Measurements from ENCODE around the gene CCDC148. TPM values are rescaled to one million over a fixed set of nuclear protein-coding genes. Genes with fewer than 3 reads are reported as not detected.

The CCDC148 gene
- total and polyA plus RNA-seq, 2 experiments from 2014 or later = 1.2 to 1.8 TPM

- Histone ChIP-seq H3K27ac (ENCODE audit: low read depth) (no peak overlapping the region), H3K9me2 (ENCODE audit: insufficient read depth) (no peaks in the 10 kb centered on the region), H3K4me2 (peak overlapping the region; percentile 90), H3F3A (replicated peaks; ENCODE audit: low read depth) (peaks cover 4% of the 10 kb centered on the region), H3K36me3 (ENCODE audit: insufficient read depth) (no peaks in the 10 kb centered on the region), H3K79me2 (replicated peaks; ENCODE audit: insufficient read depth) (peaks cover 62% of the 10 kb centered on the region), H3K27me3 (ENCODE audit: insufficient read depth) (no peaks in the 10 kb centered on the region), H3K4me3 (peak overlapping the region; percentile 97), H2AFZ (no peak overlapping the region), H4K20me1 (replicated peaks; ENCODE audit: insufficient read depth) (peaks cover 51% of the 10 kb centered on the region), H3K4me1 (ENCODE audit: insufficient read depth) (peaks cover 44% of the 10 kb centered on the region)
- Mint-ChIP-seq H3K4me3 (peak overlapping the region; percentile 93), H3K27ac (no peak overlapping the region), H3K4me1 (peaks cover 48% of the 10 kb centered on the region), H3K36me3 (ENCODE audit: low read depth) (peaks cover 3% of the 10 kb centered on the region; the same call in 1 of the 3 replicates), H3K27me3 (ENCODE audit: insufficient read depth, low read depth, poor library complexity) (peaks cover 7% of the 10 kb centered on the region), H3K9me3 (peaks cover 3% of the 10 kb centered on the region; the same call in 1 of the 3 replicates)
- DNase-seq (ENCODE audit: low spot score) = no peak
- no peak for TF ChIP-seq POLR2AphosphoS5 (IDR thresholded peaks at IDR 0.05; ENCODE audit: low read depth)
- no peak for TF ChIP-seq EZH2phosphoT487 (IDR thresholded peaks at IDR 0.05; ENCODE audit: unreplicated experiment)
- TF ChIP-seq NANOG (IDR thresholded peaks at IDR 0.05; ENCODE audit: borderline replicate concordance) = no peak
- TF ChIP-seq REST (IDR thresholded peaks at IDR 0.05; ENCODE audit: unreplicated experiment) = no peak
- no peak for TF ChIP-seq STAT1 (IDR thresholded peaks at IDR 0.05; ENCODE audit: unreplicated experiment)
- no peak for TF ChIP-seq CTCF (conservative IDR thresholded peaks at IDR 0.05; ENCODE audit: low read depth in 2 of 2)
- no peak for TF ChIP-seq CREB1 (CRISPR knock-in tag; IDR thresholded peaks at IDR 0.05; ENCODE audit: low read depth)
- TF ChIP-seq ETS1 (IDR thresholded peaks at IDR 0.05) = no peak
- TF ChIP-seq EZH2 (IDR thresholded peaks at IDR 0.05; ENCODE audit: low read depth, unreplicated experiment) = no peak
- no peak for TF ChIP-seq ZNF462 (CRISPR knock-in tag; IDR thresholded peaks at IDR 0.05)
- no peak for TF ChIP-seq ZNF114 (CRISPR knock-in tag; IDR thresholded peaks at IDR 0.05)
- TF ChIP-seq ZNF331 (CRISPR knock-in tag; IDR thresholded peaks at IDR 0.05; ENCODE audit: low read depth) = no peak
- ATAC-seq = no peak
Measured at GRCh38 chr2:158459161-158460003, 2.8 kb upstream of the CCDC148 start.

All from GM23338 (cell line).